ENCODE data around the gene SCNM1.

The SCNM1 gene, protein sequence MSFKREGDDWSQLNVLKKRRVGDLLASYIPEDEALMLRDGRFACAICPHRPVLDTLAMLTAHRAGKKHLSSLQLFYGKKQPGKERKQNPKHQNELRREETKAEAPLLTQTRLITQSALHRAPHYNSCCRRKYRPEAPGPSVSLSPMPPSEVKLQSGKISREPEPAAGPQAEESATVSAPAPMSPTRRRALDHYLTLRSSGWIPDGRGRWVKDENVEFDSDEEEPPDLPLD

DNA sequence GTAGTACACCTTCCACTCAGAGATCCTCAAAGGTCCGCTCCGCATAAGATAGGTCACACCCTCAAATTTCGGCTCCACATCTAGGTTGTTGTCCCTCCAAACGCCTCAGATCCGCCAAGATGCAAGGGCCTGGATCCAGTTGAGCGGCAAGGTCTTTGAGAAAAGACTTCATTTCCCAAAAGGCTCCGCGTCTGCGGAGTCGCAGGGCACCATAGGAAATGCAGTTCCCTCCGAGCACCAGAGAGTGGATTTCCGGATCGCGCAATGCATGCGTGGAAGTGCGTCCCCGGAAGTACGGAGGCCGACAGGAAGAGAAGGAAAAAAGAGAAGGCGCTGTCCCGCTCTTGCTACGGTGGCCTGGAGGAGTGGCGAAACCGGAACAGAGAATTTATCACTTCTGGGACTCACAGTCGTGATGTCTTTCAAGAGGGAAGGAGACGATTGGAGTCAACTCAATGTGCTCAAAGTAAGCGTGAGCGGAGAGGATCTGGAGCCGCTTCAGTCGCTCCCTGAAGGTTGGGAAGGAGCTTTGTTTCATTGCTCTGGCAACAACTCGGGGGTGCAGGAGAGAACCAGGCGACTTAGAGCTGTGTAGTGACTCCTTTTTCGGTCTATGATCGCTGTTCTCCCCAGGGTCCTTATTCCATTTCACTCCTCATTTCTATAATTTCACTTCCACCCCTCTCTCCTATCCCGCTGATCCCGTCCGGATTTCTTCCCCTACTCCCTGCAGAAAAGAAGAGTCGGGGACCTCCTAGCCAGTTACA, at the start of gene SCNM1, which contains the start of gene LYSMD1:
TSS of gene SCNM1 (plus strand) at position 407 of the 767 bp plus-strand sequence. CDS start at position 416, 9 bp downstream.
TSS of gene LYSMD1 (minus strand) at position 165 of the 767 bp plus-strand sequence. CDS start 644 bp downstream, outside the sequence.
- peak; percentile 98 for DNase-seq

DNA sequence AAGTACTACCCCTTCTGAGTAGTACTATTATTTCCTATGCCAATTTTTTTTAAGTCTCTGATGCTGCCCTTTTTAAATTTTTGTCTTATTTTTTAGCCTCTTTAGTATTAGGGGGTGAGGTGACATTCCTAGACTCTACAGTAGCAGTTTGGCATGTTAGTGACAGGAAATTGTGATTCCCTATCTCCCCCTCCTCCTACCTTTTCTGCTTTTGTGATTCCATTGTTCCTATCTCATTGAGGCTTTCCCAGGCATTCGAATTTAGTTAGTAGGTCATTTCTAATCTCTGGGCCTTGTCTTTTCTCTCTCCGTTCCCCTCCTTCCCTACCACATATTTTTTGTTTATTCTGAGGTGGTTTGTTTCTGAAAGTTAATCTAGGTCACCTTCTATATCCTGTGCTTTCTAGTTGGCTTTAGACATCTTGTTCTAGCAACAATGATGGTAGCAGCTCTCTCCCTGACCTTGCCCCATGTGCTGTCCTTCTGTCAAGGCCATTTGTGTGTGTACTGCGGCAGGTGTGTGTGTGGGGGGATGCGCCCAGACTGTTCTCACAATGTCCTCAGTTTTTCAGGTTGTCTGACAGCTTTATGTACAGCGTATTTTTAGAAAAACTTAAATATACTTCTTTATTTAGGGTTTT, 41.1 kb upstream of the SCNM1 start:
- DNase-seq = no peak

DNA sequence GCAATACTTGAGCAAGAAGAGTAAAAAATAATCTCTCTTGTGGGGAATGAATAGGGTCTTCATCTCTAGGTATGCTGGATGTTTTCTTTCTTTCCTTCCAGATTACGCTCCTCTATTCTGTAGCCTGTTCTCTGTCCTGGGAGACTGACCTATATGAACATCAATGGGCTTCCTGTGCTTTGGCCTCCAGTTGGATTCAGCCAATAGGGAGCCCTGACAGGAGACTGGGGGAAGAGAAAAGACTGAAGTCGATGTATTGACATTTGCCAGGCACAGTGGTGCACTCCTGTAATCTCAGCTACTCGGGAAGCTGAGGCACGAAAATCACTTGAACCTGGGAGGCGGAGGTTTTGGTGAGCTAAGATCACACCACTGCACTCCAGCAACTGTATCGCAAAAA, 37.1 kb upstream of the SCNM1 start:
- no peak for DNase-seq

DNA sequence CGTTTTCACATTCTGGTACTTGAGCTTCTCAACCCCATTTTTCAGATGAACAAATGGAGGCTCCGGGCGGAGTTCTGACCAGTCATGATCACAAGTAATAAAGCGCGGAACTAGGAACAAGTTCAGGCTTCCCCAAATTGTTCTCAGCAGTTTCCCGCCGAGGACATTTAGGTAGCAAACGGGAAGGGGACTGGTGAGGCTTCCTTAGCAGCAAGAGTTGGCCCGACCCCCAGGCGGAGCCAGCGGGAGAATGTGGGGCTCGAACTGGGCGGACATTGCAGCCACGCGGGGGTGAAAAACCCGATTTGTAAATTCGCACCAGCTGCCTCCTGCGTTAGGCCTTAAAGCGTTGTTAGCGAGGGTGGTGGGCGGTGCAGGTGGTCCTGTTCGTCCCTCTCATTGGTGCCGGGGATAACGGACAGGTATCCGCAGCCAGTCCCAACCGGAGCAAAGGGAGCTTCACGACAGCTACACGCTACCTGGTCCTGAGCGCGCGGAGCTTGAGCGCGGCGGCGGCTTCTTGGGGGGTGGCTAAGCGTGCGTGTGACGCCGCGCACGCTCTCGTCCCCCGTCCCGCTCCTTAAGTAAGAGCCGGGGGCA, 34.9 kb upstream of the SCNM1 start:
- peak; percentile 91 for DNase-seq

DNA sequence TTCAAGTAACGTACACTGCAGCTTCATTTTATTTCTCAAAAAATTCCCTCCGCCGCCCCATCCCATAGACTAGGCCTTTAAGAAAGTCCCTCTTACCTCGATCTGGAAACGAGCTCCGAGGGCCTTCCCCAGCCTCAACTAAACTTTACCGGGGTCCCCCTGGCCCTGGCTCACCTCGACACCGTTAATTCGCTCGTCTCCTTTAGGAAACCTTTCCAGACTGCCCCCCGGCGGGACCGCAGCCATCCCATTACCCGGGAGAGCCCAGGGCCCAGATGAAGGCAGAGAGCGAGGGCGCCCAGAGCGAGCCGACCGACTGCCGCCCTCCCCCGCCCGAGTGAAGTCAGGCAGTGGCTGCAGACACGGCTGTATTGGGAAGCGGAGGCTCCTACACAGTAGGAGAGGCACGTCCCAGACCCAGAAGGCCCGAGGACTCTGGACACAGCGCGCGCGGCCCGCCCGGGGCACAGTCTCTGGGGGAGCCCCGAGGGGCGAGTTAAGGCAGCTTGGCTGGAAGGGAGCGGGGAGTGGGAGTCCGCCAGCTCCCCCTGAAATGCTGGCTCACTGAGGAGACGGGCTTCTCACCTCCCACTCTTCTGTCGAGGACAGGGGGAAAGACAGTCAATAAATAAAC, 34.1 kb upstream of the SCNM1 start:
- no peak for DNase-seq

DNA sequence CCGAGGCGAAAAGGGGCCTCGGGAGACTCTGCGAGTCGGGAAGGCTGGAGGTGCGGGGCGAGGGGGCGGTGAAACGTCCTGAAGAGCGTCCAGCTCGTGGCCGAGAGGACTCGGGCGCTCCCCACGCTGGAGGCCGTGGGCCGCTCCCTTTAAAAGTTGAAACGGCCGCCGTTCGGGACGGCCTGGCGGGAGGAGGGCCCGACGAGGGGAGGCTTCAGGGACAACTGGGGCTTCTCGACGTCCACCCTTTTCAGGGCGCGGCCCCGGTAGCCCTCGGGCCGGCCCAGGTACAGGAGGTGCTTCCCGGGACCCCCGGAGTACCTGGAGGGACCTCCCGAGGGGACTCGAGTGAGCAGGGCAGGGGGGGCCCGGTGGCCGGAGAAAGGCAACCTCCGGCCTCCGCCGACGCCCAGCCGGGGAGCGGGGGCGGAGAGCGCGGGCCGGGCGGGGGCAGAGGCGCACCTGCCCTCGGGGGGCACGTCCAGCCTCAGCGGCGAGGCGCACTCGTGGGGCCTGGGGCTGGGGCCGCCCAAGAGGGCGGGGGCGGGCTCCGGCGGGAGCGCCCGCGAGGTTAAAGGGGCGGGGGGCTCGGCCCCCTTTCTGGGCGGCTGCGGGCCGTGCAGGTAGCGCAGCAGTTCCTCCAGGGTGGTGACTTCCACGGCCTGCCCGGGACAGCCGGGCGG, 33.5 kb upstream of the SCNM1 start:
- DNase-seq = no peak

DNA sequence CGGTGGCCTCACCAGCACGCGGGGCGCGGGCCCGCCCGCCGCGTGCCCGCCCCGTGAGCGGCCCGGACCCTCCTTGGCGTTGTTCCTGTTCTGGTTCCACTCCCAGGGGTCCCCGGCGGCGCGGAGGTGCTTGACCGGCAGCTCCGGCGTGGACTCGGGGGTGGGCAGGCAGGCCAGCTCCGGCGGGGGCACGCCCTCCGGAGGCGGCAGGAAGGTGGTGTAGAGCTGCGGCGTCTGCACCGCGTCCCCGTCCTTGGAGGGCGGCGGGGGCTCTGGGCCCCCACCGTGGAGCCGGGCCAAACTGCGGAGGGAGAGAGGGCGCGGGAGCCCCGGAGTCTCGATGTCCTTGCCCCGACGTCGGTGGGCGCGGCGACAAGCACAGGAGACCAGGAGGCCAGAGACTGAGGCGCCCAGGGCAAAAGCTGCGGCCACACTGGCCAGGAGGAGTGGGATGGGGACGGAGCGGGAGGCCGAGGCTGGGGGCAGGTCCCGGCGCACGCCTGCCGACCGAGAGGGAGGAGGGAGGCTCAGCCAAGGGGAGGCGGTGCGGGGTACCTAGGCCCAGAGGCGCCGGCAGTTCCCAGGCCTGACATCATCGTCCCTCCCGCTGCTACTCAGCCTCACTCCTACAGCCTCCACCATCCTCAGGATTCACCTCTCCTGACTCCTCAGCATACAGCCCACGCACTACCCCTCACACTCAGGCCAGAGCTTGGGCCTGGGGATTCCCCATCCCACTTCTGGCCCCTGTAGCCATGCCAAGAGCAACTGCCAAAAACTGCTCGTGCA, 32.7 kb upstream of the SCNM1 start:
- no peak for DNase-seq

DNA sequence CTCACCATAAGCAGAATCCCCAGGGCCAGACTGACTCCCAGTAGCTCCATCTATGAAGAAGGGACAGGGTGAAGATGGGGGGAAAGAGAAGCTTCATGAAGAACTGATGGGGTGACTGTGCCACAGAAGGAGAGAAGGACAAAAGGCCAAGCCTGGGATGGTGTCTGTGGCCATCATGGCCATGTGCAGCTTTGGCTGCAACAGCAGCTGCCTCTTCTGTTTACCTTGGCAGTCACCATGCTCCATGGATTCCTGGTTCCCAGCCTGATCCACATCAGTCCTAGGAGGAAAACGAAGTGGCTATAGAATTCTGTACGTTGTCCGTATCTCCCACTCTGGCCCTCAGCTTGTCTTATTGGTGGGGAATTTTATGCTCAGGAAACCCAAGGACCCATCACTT, 31.5 kb upstream of the SCNM1 start:
- no peak for DNase-seq

DNA sequence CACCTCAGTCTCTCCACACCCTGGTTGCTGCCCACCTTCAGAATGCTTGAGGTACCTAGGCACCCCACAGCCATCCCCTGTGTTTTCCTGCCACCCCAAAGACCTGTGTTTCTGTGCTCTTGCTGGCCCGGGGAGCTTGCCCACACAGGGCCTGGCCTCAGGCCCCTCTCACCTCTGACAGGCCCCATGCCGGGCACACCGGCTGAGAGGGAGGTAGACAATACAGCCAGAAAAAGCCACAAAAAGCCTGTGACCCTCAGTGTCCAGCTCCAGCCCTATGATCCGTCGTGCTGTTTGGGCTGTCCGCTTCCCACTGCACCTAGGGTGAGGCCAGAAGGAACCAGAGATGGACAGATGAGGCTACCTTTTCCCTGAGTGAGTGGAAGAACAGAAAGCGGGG, 31.0 kb upstream of the SCNM1 start:
- DNase-seq = no peak

DNA sequence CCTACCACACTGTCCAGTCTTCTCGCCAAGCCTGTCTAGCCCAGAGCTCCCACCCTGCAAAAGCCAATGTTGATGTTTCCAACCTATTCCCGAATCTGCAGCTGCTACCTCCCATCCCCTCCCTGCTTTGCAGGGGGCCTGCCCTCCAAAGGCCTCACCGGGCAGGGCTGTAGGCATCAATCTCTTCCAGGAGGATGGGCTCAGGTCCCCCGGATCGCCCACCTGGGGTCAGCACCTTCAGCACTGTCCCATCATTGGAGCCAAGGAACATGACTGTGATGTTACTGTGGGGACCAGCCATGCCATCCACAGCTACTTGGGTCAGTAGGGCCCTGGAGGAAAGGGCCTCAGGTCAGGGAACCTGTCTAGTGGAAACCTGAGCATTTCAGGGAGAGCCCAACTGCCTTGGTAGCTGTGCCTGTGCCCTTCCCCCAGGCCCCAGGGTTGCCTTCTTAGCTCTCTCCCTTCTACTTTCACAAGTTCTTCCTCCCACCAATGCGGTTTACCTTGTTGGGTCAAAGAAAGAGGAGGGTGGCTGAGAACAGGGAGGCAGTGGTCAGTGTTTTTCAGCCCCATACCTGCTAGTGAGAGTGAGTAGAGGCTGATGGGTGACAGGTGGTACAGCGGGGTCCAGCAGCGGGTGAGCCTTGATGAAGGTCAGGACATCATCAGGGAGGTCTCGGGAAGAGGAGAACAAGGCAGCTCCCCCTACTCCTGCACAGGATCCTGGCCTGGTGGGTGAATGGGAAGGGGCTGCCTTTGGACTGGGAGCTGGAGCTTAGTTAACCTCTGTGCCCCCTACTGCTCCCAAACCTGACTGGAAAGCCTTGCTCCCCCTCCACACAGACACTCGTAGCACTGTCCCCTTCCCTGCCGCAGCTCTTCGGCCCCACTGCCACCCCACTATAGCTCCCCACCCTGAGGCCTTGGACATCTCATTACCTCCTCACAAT, 30.2 kb upstream of the SCNM1 start:
- no peak for DNase-seq

DNA sequence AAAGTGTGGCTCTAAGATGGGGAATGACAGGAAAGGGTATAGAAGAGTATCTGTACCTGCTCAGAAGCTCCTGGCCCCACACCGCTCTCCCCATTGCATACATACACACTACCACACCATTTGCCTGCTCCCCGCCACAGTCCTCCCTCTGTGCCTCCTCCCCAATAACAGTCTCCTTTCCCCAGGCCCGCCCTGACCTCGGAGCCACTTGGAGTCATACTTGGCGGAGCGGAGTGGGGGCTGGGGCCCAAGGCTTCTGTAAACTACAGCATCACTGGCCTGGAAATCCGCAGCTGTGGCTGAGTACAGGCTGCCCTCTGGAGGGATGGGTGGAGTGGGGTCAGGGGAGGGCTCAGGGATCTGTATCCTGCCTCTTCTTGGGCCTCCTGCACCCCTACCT, 28.2 kb upstream of the SCNM1 start:
- no peak for DNase-seq

DNA sequence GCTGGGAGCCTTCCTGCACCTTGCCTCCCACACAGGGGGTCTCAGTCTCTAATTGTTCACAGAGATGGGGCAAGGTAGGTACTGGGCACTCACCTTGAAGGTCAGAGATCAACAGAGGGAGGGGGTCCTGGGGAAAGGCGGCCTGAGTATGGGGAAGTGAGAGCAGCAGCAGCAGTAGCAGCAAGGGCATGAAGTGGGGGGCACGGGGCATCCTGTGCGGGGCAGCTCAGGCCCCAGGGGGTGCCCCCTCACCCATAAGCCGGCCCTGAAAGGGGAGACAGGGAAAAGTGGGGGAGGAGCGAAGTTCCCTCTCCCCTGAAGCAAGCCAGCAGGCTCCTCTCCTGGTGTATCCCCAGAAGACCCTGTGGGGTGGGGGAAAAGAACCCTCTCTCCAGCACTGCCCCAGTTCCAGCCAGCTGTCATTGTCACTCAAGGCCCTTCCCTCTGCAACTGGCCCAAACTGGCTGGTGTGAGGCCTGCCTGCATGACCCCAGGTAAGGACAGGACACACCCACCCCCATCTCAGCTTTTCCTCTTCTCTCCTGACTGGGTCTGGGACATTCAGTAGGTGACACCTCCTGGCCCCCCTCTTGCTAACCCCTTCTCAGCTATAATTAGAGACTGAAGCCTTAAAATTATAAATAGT, 23.4 kb upstream of the SCNM1 start:
- no peak for DNase-seq

DNA sequence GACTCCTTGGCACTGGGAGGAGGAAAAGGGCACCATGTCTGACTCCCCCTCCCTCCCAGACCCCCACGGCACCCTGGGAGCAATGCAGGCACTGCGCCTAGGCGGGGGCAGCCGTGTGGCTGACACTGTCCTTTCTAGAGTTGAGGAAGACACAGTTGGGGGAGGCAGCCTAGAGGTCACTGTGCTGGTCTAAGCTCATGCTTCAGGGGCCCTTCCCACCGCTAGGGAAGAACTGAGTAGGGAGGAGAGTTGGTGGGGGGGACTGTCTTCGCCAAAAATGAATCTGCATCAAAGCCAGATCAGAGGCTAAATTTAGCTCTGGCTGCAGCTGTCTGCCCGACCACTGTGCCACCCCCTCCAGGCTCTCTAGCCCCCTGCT, 22.9 kb upstream of the SCNM1 start:
- no peak for DNase-seq

DNA sequence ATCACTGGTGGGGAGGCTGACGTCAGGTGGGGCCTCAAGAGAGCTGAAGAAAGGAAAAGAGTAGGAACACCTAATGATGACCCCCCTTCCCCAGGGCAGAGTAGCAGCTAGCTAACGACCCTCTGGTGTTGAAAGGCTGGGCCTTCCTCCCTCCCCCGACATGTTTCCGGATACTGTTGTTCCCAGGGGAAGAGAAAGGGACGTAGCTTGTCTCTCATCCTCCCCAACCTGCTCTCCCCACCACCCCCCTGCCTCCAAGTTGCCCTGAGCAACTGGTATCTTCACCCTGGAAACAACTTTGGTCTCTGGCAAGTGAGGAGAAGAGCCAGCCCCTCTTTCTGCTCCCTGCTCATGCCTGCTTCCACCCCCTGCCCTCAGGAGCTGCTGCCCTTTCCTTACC, 22.0 kb upstream of the SCNM1 start:
- DNase-seq = no peak

DNA sequence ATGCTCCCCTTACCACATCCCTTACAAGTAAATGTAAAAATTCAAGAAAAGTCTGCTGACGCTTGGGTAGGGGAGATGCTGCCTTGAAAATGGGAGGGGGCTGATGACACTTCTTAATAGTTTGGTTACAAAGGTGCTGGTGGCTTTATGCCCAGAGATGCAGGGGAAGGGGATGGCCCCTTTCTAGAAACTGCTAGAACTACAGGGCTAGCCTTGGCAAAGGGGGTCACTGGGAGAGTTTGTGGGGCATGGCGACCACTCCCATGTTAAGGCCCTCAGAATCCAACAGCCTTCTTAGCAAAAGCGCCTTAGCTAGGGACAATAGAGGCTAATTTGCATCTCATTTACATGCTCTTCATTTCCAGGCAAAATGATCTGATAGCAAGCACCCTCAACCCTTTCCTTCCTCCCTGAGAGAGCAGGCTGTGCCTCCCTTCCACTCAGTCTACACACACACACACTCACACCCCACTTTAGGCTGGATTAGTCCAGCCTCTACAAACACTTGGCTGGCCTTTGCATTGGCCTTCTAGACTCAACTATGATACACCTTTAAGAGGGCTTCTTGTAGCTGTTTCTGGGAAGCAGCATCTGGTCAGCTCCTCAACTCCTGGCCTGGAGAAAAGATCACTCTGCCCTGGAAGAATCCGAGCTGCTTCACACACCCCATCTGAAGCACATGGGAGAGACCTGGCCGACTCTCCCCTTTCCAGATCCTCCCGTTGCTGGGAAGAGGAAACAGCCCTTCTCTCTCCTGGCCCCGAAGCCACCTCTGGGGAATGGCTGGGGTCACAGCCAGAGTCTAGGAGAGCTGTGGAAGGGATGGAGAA, 21.3 kb upstream of the SCNM1 start:
- DNase-seq = no peak

DNA sequence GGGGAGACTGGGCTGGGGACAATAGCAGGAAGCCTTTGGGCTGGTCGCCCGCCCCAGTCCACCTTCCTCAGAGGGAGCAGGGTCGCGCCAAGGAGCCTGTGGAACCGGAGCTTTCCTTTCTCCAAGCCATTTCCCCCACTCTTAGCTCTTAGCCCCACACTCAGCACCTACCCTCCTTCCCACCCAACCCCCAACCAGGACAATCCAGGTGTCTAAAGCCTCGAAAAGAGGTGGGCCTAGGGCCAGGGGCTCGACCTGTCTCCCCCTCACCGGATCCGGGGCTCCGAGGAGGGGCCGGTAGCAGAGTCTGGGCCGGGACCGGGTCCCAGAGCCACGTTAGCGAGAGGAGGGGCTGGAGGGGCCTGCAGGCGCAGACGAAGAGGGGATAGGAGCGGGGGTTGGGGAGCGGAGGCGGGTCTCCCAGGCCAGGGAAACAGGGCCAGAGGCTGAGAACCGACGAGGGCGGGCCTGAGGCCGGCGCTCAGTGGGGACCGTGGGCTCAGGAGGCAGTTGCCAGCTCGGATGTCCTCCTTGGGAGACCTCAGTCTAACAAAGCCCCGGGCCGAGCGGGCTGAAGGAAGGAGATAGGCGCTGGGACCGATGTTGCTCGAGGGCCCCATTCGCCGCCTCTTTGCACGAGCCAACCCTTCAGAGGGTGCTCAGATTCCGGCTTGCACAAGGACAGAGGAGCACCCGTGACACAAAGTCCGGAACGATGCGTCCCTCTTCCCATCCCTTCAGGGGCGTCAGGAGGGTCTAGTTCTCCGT, 20.5 kb upstream of the SCNM1 start:
- no peak for DNase-seq

DNA sequence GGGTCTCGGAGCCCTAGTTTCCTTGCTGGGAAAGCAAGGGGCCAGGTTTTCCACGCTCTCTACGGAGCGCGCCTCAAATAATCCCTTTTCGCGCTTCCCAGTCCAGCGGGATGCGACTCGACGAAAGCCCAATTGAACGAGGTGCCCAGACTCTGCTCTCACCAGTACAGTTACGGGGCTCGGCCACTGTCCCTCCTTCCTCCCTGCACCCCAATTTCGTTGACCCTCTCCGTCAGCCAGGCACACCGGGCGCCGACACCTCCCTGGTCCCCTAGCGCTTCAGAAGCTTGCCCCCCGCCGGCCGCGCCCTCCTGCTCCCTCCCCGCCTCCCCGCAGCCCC, 19.9 kb upstream of the SCNM1 start:
- DNase-seq = no peak

DNA sequence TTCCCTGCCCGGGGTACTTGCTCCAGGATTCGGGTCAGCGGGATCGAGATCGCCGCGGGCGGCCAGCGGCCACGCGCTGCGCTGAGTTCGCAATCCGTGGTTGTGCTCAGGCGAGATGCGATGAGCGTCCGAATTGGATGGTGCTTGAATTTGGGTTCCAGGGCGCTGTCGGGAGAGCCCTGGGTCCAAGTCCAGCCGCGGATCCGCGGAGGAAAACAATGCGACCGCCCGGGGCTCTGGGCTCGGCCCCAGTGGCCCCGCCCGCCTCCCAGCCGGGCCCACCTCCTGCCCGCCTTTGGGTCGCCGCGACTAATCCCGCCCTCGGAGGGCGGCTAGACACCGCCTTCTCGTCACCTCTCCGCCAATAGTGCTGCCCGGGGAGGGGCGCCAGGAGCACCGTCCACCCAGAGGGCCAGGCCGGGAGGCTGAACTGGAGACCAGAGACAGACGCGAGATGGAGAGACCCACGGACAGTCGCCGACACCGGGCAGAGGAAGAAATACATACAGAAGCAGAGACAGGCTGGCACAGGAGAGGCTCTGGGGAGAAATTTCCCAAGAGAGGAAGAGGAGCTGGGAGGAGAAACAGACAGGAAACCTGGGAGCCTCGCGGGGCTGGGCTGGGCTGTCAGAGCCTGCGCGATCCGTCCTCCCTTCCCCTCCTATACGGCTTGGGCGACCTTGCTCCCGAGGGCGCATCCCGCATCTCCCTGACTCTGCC, 19.4 kb upstream of the SCNM1 start, which contains the start of gene SEMA6C:
TSS of gene SEMA6C (minus strand) at position 220 of the 720 bp plus-strand sequence. CDS start 4,010 bp downstream, outside the sequence.
- DNase-seq = peak; percentile 86
